ENCODE data around the gene CLP1. TPM values are rescaled to one million over a fixed set of nuclear protein-coding genes. Genes with fewer than 3 reads are reported as not detected.

The CLP1 gene
- polyA plus RNA-seq, 12 donors, result 7.8 to 17.7 (median 9.8) TPM; not detected in 1

Other genes starting within 250 kb of the CLP1 start
- gene SLC43A3, start 230.6 kb upstream of the CLP1 start, polyA plus RNA-seq (ENCODE audit: insufficient read length in 12 of 12), result 10 to 100 TPM in 11 of 12 donors, not detected in 1; 24.6 to 45.1 (median 28.1) TPM
- 10 to 100 TPM in 10 of 12 donors, 1 to 10 TPM in 1, not detected in 1; 9.0 to 43.3 (median 24.2) TPM for gene RTN4RL2, start 197.2 kb upstream of the CLP1 start, polyA plus RNA-seq (ENCODE audit: insufficient read length in 12 of 12)
- 10 to 100 TPM in 6 of 12 donors, 1 to 10 TPM in 5, not detected in 1; 6.7 to 27.7 (median 11.8) TPM for gene SLC43A1, start 142.1 kb upstream of the CLP1 start, polyA plus RNA-seq (ENCODE audit: insufficient read length in 12 of 12)
- gene TIMM10, start 127.0 kb upstream of the CLP1 start, polyA plus RNA-seq (ENCODE audit: insufficient read length in 12 of 12), result 10 to 100 TPM in 11 of 12 donors, not detected in 1; 25.3 to 71.9 (median 38.1) TPM
- 100 to 1,000 TPM in 11 of 12 donors, 10 to 100 TPM in 1; 63.6 to 366 (median 189) TPM for gene SMTNL1, start 120.2 kb upstream of the CLP1 start, polyA plus RNA-seq (ENCODE audit: insufficient read length in 12 of 12)
- 10 to 100 TPM in 11 of 12 donors, not detected in 1; 18.6 to 30.6 (median 24.4) TPM for gene UBE2L6, start 90.1 kb upstream of the CLP1 start, polyA plus RNA-seq (ENCODE audit: insufficient read length in 12 of 12)
- gene SERPING1, start 60.1 kb upstream of the CLP1 start, polyA plus RNA-seq (ENCODE audit: insufficient read length in 12 of 12), result 100 to 1,000 TPM in 4 of 12 donors, 10 to 100 TPM in 7, not detected in 1; 74.1 to 187 (median 90.7) TPM
- gene YPEL4, start 7.8 kb upstream of the CLP1 start, polyA plus RNA-seq (ENCODE audit: insufficient read length in 12 of 12), result 1 to 10 TPM in 9 of 12 donors, under 1 TPM in 2, not detected in 1; 0.85 to 3.8 (median 1.7) TPM
- gene ZDHHC5, start 10.4 kb downstream of the CLP1 start, polyA plus RNA-seq (ENCODE audit: insufficient read length in 12 of 12), result 10 to 100 TPM in 11 of 12 donors, not detected in 1; 26.4 to 41.8 (median 31.3) TPM
- gene MED19, start 54.5 kb downstream of the CLP1 start, polyA plus RNA-seq (ENCODE audit: insufficient read length in 12 of 12), result 10 to 100 TPM in 11 of 12 donors, not detected in 1; 10.5 to 22.6 (median 12.8) TPM
- gene TMX2, start 54.8 kb downstream of the CLP1 start, polyA plus RNA-seq (ENCODE audit: insufficient read length in 12 of 12), result 10 to 100 TPM in 11 of 12 donors, not detected in 1; 45.9 to 77.3 (median 59.3) TPM
- gene SELENOH, start 83.7 kb downstream of the CLP1 start, polyA plus RNA-seq (ENCODE audit: insufficient read length in 12 of 12), result 10 to 100 TPM in 11 of 12 donors, not detected in 1; 47.2 to 87.4 (median 69.6) TPM
- under 1 TPM in 9 of 12 donors, not detected in 3; 0.07 to 0.30 (median 0.13) TPM for gene BTBD18, start 94.1 kb downstream of the CLP1 start, polyA plus RNA-seq (ENCODE audit: insufficient read length in 12 of 12)
- gene CTNND1, start 104.0 kb downstream of the CLP1 start, polyA plus RNA-seq (ENCODE audit: insufficient read length in 12 of 12), result 100 to 1,000 TPM; 112 to 846 (median 143) TPM

Data from muscle of arm (tissue), 12 donors.